A673 (cell line): Measurements from ENCODE around the gene GREB1L.

ENCODE experiments used
- EZH2 ChIP-seq: fragments of 200-600 bp; sonication (generic); IDR thresholded peaks from 2 replicates; pipeline ENCODE4 v1.6.1; 2017; ENCODE audit warnings: borderline replicate concordance, low read depth, mild to moderate bottlenecking, mixed read lengths, antibody characterized with exemption, low read length; ENCODE audit not compliant: poor library complexity, severe bottlenecking
- TF ChIP-seq, protein P1 (sequence below): fragments of 300-800, 200-600 bp; sonication (generic); conservative IDR thresholded peaks from 2 replicates; pipeline ENCODE4 v1.5.1; 2017; ENCODE audit warnings: low read depth, mild to moderate bottlenecking, antibody characterized with exemption, low read length, moderate library complexity, mixed read lengths

DNA sequence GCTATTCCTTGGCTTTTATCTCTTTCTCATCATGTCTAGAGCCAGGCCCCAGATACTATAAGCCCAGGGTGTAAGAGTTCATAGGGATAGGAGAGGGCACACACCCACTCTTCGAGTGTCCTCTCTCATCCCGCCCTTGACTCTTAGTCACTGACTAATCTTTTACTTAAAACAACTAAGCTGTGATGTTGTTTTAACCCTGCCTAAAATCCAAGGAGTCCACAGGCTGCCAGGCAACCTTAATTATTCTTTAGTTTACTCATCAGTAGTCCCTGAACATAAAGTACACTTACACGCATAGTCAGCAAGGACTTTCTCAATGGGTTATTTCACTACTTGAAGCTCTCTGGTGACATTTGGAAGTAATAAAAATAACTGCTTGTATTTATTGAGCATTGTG, 28.4 kb downstream of the GREB1L start:
- TF ChIP-seq, protein P1, sequence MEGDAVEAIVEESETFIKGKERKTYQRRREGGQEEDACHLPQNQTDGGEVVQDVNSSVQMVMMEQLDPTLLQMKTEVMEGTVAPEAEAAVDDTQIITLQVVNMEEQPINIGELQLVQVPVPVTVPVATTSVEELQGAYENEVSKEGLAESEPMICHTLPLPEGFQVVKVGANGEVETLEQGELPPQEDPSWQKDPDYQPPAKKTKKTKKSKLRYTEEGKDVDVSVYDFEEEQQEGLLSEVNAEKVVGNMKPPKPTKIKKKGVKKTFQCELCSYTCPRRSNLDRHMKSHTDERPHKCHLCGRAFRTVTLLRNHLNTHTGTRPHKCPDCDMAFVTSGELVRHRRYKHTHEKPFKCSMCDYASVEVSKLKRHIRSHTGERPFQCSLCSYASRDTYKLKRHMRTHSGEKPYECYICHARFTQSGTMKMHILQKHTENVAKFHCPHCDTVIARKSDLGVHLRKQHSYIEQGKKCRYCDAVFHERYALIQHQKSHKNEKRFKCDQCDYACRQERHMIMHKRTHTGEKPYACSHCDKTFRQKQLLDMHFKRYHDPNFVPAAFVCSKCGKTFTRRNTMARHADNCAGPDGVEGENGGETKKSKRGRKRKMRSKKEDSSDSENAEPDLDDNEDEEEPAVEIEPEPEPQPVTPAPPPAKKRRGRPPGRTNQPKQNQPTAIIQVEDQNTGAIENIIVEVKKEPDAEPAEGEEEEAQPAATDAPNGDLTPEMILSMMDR: no peak
- TF ChIP-seq EZH2: no peak
